ENCODE data around the gene ELOVL2.

ELOVL2 gene

DNA sequence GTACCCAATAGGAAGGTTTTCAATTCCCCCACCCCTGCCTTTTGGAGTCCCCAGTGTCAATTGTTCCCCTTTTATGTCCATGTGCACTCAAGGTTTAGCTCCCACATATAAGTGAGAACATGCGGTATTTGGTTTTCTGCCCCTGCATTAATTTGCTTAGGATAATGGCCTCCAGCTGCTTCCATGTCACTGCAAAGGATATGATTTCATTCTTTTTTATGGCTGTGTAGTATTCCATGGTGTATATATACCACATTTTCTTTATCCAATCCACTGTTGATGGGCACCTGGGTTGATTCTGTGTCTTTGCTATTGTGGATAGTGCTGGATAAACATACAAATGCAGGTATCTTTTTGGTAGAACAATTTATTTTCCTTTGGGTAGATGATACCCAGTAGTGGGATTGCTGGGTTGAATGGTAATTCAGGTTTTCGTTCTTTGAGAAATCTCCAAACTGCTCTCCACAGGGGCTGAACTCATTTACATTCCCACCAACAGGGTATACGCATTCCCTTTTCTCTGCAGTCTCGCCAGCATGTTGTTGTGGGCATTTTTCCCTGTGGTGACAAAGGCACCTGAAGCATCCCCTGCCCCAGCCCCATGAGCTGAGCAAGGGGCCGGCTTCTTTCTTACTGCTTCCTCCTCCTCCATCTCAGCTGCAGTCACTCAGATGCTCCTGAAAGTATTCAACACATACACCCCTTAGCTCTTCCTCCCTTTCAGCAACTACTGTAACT lies 66.7 kb downstream of the ELOVL2 start:
- no peak for DNase-seq (ENCODE audit: low read depth)

DNA sequence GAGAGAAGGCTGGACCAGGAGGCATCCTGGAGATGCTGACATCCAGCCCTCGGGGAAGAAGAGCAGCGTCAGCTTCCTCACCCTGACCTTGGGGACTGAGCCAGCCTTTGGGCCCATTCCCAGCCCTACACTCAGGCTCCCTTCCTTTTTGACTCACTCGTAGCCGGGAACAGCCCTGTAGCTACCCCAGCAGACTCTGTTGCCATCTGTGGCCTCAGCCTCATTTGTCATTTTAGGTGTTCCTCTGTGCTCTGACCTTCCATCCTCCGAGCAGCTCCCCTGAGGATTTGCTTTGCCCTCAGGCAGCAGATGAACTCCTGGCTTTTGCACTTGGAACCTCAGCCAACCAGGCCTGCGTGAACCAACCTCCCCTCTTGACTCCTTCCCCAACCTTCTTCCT lies 67.5 kb downstream of the ELOVL2 start:
- no peak for DNase-seq (ENCODE audit: low read depth)

DNA sequence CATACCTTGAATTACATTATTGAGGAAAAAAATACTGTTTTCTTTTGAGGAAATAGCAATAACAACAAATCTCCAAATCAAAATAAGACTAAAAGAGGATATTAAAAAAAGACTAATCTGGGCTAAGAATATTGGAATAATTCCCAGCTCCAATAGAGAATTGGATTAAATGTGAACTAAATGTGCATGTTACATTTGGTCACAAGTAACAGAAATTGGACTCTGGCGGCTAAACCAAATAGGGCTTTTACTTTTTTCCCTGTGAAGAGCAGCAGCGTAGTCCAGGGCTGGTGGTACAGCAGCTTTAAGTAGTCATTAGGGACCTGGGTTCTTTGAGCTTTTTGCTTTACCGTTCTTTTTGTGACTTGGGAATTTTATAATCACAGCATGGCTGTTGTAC lies 71.9 kb downstream of the ELOVL2 start:
- DNase-seq (ENCODE audit: low read depth) = no peak

DNA sequence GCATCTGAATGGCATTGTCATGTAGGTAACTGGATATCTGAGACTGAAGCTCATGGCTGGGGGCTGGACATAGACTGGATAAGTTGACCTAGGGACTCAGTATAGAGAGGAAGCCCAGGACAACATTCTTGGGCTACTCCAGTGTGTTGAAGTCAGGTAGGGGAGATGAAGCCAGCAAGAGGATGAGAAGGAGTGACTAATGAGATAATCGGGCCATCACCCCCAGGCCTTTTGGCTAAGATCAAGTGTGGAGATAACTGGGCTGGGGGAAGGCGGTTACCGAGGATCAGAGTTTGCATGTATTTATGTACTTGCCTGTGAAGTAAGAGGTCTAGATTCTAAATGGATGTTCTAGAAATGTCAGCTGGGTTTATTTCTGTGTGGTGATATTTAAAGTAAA lies 73.4 kb downstream of the ELOVL2 start:
- DNase-seq (ENCODE audit: low read depth) = no peak

DNA sequence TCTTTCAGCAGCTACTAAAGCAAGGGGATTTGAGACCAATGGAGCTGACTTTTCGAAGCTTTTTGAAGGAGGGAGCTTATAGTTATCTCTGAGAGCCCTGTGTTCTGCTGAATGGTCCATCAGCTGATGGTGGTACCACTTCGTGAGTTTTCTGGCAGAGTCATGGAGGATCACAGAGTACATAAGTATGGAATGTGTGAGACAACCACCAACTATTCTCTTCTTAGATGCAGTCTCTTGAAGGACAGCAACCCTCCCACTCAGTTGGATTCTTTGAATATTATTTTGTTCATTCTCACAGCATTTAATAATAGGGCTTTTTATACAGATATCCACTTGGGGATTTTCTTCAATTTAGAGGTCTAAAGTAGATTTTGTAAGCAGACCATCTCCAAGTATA lies 75.3 kb downstream of the ELOVL2 start:
- peak; percentile 83 for DNase-seq (ENCODE audit: low read depth)

DNA sequence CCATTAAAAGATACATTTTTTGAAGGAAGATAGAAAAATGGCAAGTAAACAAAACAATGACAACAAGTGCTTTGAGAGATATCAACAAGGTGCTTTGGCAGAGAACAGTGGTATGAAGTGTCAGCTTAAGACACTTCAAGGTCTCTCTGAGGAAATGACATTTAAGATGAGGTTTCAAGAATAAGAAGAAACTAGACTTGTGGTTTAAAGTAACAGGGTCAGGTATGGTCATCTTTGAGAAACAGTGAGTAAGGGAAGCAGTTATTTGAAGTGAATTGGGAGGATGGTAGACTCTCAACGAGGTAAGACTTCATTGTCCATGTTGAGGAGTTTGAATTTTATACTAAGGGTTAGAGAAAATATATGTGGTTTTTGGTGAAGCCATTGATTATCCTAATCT lies 79.4 kb downstream of the ELOVL2 start:
- DNase-seq (ENCODE audit: low read depth) = no peak

DNA sequence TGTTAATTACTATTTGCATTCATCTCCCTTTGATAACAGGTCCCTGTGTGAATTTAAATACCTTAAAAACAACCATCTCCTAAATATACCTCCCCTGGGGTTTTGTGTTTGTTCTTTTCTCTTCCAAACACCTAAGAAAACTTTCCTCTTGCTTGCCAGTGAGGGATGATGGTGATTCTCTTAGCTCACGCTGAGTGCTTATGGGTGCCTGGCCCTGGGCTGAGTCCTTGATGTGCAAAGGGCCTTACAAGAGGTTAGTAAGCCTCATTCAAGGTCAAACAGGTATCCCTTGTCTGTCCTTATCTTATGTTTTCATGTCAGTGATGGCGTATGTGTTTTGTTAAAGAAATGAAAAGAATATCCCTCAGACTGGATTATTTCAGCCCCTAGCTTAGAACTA lies 81.0 kb downstream of the ELOVL2 start:
- no peak for DNase-seq (ENCODE audit: low read depth)

DNA sequence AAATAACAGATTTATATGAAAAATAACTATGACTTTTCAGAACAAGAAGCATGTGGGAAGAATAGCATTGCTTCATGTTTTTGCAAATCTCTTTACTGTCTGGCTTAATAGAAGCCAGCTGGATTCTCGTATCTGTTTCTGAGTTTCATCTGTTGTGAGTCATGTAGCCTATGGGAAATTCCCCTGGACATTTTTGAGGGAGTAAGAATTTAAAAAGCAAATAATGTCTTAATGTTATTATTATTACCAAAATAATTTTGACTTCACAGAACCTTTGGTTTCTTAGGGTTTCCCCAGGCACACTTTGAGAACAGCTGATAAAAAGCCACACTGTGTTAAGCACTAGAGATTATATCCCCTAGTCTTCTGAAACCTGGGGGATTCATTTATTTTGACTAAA lies 81.4 kb downstream of the ELOVL2 start:
- DNase-seq (ENCODE audit: low read depth) = peak; percentile 91

DNA sequence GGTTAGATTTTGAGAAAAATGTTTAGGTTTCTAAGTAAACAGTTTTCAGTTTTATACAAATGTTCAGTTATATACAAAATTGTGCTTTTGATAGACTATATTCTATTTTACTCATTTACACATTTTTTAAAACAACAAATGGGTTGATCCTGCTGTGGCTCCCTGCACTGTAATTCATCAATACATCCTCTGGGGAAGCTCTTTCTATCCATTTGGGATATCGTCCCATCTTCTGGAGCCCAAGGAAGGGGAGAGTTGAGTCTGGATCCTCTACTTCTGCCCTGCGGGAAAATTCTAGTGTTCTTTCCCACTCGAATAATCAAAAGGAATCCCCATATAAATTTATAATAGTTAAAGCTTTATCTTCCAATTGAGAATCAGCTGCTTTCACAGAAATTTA lies 82.3 kb downstream of the ELOVL2 start:
- no peak for DNase-seq (ENCODE audit: low read depth)

DNA sequence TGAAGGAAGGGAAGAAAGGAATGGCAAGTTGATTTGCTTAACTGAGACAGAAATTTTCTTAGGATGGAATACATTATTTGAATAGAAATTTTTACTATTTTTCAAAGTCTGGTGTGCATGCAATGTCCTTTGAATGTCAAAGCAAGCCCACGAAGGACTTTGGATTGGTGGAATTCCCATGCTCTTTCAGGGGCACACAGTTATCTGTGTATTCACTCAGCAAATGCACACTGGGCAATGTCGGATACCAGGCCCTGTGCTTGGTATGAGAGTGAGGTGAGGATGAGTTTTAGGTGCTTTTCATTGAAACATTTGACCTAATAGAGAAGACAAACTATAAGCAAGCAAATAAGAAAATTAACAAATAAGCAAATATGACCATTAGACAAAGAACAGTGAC lies 83.9 kb downstream of the ELOVL2 start:
- no peak for DNase-seq (ENCODE audit: low read depth)

DNA sequence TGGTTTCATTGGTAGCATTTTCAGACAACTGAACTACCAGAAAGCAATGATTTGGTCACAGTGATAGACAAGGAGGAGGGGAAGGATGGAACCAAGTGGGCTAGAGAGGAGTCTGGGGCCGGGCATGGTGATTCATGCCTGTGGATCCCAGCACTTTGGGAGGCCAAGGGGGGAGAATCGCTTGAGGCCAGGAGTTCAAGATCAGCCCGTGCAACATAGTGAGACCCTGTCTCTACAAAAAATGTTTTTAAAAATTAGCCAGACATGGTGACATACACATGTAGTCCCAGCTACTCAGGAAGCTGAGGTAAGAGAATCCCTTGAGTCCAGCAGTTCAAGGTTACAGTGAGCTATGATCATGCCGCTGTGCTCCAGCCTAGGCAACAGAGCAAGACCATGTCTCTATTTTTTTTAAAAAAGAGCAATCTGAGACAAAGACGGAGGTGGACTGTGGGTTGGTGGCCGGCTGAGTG lies 86.7 kb downstream of the ELOVL2 start:
- DNase-seq (ENCODE audit: low read depth) = no peak

DNA sequence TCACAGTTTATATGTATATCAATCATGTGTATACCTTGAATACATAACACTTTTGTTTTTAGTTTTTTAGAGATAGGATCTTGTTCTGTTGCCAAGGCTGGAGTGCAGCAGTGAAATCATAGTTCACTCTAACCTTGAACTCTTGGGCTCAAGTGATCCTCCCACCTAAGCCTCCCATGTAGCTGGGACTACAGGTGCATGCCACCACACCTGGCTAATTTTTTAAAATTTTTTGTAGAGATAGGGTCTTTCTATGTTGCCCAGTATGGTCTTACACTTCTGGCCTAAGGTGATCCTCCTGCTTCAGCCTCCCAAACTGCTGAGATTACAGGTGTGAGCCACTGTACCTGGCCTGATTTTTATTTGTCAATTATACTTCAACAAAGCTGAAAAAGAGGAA lies 87.3 kb downstream of the ELOVL2 start:
- DNase-seq (ENCODE audit: low read depth) = no peak

DNA sequence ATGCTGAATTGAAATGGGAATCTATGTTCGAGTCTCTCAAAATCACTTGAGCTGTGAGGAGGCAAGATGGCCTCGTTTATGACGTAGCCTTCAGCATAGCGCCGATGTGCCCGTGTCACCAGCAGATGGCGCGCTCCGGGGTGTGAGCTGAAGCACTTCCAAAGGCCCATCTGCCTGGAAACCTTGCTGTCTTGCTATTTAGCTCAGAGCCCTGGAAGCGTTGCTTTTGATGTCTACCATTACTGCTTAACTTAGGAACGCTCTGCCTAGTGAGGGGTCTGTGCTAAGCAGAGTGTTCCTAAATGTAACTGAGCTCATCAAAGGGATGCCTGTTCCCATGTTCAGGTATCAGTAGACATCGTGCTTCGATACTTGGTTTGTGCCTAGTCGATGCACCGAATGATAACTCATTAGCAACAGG lies 89.5 kb downstream of the ELOVL2 start:
- DNase-seq (ENCODE audit: low read depth) = peak; percentile 83

DNA sequence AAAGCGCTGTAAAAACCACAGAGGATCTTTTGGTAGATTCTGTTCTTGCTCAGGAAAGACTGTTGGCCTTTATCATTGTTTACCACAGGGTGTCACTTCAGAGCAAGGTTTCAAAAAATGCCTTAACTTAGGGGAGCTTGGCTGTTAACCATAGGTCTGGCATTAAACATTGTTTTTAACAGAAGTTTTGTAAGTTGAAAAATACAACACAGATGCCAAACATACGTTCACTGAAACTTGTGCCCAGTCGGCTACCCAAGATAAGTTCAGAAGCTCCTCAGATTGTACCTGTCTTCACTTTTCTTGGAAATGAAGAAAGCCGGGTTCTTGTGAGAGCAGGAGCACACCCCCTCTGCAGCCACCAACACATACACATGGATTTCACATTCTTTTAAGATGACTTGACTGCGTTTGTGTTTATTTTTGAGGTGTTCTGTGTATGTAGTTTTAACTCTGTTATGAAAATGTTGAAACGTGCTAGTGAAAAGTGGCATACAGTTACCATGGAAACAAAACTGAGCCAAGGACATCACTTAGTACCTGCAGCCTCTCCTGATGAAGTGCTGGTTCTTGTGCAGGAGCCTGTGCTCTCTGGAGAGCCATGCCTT lies 92.3 kb downstream of the ELOVL2 start:
- peak; percentile 92 for DNase-seq (ENCODE audit: low read depth)

DNA sequence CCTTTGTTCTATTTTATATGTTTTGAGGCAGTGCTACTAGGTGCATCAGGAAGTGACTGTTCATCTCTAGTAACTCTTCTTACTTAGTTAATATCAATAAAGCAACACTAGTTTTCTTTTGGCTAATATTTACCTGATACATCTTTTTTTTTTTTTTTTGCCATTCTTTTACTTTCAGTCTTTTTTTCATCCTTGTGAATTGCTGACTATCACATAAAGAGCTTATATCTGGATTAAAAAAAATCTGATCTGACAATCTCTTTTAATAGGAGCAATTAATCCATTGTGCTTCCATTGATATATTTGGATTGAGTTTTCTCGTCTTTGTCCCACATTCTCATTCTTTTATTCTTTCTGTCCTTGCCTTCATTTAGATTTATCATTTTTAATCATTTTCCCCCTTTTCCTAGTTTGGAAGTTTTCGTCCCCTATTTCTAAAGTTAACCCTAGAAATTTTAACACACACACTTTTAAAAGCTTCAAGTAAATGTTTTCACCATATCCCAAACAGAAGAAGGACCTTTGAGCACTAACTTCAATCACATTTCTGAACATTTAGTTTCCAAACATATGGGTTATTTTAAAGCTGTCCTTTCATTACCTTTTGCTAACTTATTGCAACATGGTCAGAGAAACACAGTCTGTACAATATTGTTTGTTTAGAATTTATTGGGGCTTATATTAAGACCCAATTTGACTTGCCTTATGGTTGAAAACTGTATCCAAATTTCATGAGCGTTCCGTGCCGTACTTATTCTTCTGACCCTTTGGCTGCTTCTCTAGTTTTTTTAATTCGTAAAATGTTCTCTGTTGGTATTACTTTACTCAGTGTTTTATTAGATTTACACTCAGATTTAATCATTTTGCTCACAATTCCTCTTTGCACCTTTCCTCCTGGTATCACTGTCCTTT lies 94.3 kb downstream of the ELOVL2 start:
- no peak for DNase-seq (ENCODE audit: low read depth)

DNA sequence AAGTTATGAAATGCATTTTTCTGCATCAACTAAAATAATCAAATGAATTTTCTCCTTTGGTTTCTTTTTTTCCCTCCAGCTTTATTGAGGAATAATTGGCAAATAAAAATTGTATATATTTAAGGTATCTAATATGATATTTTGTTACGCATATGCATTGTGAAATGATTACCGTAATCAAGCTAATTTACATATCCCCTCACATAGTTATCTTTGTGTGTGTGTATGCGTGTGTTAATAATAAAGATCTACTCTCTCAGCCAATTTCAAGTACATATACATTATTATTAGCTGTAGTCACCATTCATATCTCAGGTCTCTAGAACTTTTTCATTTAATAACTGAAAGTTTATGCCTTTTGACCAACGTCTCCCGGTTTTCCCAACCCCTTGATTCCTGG lies 96.1 kb downstream of the ELOVL2 start:
- DNase-seq (ENCODE audit: low read depth) = no peak

DNA sequence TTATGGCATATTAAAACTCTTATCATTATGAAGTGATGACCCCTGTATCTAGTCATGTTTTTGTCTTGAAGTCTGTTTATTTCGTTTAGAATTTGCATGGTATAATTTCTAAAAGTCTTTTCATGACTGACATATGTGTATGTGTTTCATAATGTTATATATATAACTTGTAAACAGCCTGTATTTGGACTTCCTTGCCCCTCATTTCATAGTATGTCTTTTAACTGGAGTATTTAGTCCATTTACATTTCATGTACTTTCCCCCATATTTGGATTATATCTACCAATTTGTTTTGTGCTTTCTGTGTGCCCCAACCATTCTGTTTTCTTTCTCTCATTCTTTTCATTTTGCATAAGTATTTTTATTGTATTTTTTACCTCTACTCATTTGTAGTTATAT lies 98.3 kb downstream of the ELOVL2 start:
- DNase-seq (ENCODE audit: low read depth) = no peak

DNA sequence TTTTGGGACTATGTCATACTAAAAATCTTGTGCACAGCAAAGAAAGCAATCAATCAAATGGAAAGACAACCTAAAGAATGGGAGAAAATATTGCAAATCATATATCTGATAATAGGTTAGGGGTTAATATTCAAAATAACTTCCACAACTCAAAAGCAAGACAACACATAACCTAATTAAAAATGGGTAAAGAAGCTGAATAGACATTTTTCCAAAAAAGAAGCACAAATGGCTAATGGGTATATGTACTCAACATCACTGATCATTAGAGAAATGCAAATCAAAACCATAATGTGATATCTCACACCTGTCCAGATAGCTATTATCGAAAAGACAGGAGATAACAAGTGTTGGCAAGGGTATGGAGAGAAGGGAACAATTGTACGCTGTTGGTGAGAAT lies 104.3 kb downstream of the ELOVL2 start:
- DNase-seq (ENCODE audit: low read depth) = no peak

DNA sequence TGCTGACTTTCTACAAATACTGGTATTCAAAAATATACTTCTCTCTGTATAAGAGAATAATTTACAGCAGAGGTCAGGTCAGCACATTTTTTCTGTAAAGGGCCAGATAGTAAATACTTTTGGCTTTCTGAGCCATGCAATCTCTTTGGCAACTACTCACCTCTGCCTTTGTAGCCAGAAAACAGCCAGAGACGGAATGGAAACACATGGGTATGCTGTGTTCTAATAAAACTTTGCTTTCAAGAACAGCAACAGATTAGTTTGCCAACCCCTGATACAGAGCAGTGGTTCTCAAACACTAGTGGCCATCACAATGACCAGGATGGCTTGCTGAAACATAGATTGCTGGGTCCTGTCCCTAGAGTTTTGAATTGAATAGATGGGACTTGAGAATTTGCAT lies 111.0 kb downstream of the ELOVL2 start:
- no peak for DNase-seq (ENCODE audit: low read depth)

All from iris pigment epithelial cell (primary cell).